Nephron (organoid): ENCODE results near the gene ZDHHC14.

Experiments
- H3K27ac Mint-ChIP-seq, 3 experiments: 2 replicates each; pipeline ENCODE4 v1.8.0; 2020; ENCODE audit warnings: mixed read lengths in 3 of 3, mild to moderate bottlenecking in 2 of 3, moderate library complexity in 1 of 3
- H3K27me3 Mint-ChIP-seq: 2 replicates; pipeline ENCODE4 v1.8.0; 2021; ENCODE audit warnings: low read depth, mild to moderate bottlenecking, moderate library complexity, mixed read lengths
- H3K36me3 Mint-ChIP-seq: 2 replicates; pipeline ENCODE4 v1.8.0; 2020; ENCODE audit warnings: low read depth, mixed read lengths
- H3K4me1 Mint-ChIP-seq: 2 replicates; pipeline ENCODE4 v1.8.0; 2020; ENCODE audit warnings: mixed read lengths
- H3K4me3 Mint-ChIP-seq, 3 experiments: 2 replicates each; pipeline ENCODE4 v1.8.0; 2020; ENCODE audit warnings: mild to moderate bottlenecking in 3 of 3, mixed read lengths in 3 of 3, moderate library complexity in 2 of 3
- H3K9me3 Mint-ChIP-seq: 2 replicates; pipeline ENCODE4 v1.8.0; 2020; ENCODE audit warnings: mixed read lengths
- TF ChIP-seq, protein P1 (sequence below), 3 experiments: fragments of 200-600 bp; sonication (generic); IDR thresholded peaks; one replicate each; pipeline ENCODE4 v1.5.0; 2021; ENCODE audit warnings: antibody characterized with exemption in 3 of 3; ENCODE audit not compliant: unreplicated experiment in 3 of 3

Gene ZDHHC14

GRCh38 chr6:157569543-157569942 is 188.6 kb downstream of the ZDHHC14 start:
- Mint-ChIP-seq H3K4me1 (no peaks in the 10 kb centered on the region), H3K4me3 (no peak overlapping the region), H3K27me3 (no peaks in the 10 kb centered on the region), H3K9me3 (peaks cover 6% of the 10 kb centered on the region), H3K27ac (no peak overlapping the region), H3K36me3 (no peaks in the 10 kb centered on the region)
- TF ChIP-seq, protein P1, sequence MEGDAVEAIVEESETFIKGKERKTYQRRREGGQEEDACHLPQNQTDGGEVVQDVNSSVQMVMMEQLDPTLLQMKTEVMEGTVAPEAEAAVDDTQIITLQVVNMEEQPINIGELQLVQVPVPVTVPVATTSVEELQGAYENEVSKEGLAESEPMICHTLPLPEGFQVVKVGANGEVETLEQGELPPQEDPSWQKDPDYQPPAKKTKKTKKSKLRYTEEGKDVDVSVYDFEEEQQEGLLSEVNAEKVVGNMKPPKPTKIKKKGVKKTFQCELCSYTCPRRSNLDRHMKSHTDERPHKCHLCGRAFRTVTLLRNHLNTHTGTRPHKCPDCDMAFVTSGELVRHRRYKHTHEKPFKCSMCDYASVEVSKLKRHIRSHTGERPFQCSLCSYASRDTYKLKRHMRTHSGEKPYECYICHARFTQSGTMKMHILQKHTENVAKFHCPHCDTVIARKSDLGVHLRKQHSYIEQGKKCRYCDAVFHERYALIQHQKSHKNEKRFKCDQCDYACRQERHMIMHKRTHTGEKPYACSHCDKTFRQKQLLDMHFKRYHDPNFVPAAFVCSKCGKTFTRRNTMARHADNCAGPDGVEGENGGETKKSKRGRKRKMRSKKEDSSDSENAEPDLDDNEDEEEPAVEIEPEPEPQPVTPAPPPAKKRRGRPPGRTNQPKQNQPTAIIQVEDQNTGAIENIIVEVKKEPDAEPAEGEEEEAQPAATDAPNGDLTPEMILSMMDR (IDR thresholded peaks at IDR 0.05; ENCODE audit: unreplicated experiment in 3 of 3): no peak

- H3K9me3 Mint-ChIP-seq: peaks cover 6% of the 10 kb centered on the region
- H3K4me1 Mint-ChIP-seq: no peaks in the 10 kb centered on the region
- H3K27me3 Mint-ChIP-seq: no peaks in the 10 kb centered on the region
- H3K36me3 Mint-ChIP-seq: no peaks in the 10 kb centered on the region
- TF ChIP-seq, protein P1 (IDR thresholded peaks at IDR 0.05; ENCODE audit: unreplicated experiment in 3 of 3): no peak
- H3K4me3 Mint-ChIP-seq: no peak overlapping the region
- no peak overlapping the region for H3K27ac Mint-ChIP-seq
These were observed 189.1 kb downstream of the ZDHHC14 start for GRCh38 chr6:157570104-157570503.

- peaks cover 6% of the 10 kb centered on the region for H3K9me3 Mint-ChIP-seq
- H3K27ac Mint-ChIP-seq: no peak overlapping the region
- H3K4me1 Mint-ChIP-seq: no peaks in the 10 kb centered on the region
- no peak overlapping the region for H3K4me3 Mint-ChIP-seq
- H3K27me3 Mint-ChIP-seq: no peaks in the 10 kb centered on the region
- TF ChIP-seq, protein P1 (IDR thresholded peaks at IDR 0.05; ENCODE audit: unreplicated experiment in 3 of 3): no peak
- H3K36me3 Mint-ChIP-seq: no peaks in the 10 kb centered on the region
These were observed 189.8 kb downstream of the ZDHHC14 start for GRCh38 chr6:157570752-157571151.

GRCh38 chr6:157571269-157571668 is 190.3 kb downstream of the ZDHHC14 start:
- Mint-ChIP-seq H3K27me3 (no peaks in the 10 kb centered on the region), H3K27ac (no peak overlapping the region), H3K4me3 (no peak overlapping the region), H3K9me3 (peaks cover 6% of the 10 kb centered on the region), H3K36me3 (no peaks in the 10 kb centered on the region), H3K4me1 (no peaks in the 10 kb centered on the region)
- TF ChIP-seq, protein P1 (IDR thresholded peaks at IDR 0.05; ENCODE audit: unreplicated experiment in 3 of 3): no peak

GRCh38 chr6:157571950-157572349 is 191.0 kb downstream of the ZDHHC14 start:
- H3K4me1 Mint-ChIP-seq: no peaks in the 10 kb centered on the region
- no peaks in the 10 kb centered on the region for H3K27me3 Mint-ChIP-seq
- H3K36me3 Mint-ChIP-seq: no peaks in the 10 kb centered on the region
- no peak overlapping the region for H3K4me3 Mint-ChIP-seq
- TF ChIP-seq, protein P1 (IDR thresholded peaks at IDR 0.05; ENCODE audit: unreplicated experiment in 3 of 3): no peak
- no peak overlapping the region for H3K27ac Mint-ChIP-seq
- peaks cover 4% of the 10 kb centered on the region for H3K9me3 Mint-ChIP-seq

- no peak overlapping the region for H3K4me3 Mint-ChIP-seq
These were observed 193.9 kb downstream of the ZDHHC14 start for GRCh38 chr6:157574851-157575424.

More at GRCh38 chr6:157574851-157575424, 193.9 kb downstream of the ZDHHC14 start:
- H3K27ac Mint-ChIP-seq: no peak overlapping the region
- no peaks in the 10 kb centered on the region for H3K4me1 Mint-ChIP-seq
- H3K27me3 Mint-ChIP-seq: peaks cover 3% of the 10 kb centered on the region
- no peaks in the 10 kb centered on the region for H3K36me3 Mint-ChIP-seq
- peaks cover 8% of the 10 kb centered on the region for H3K9me3 Mint-ChIP-seq
- TF ChIP-seq, protein P1 (IDR thresholded peaks at IDR 0.05; ENCODE audit: unreplicated experiment in 3 of 3): no peak
